Measurements from ENCODE around the gene GOLM1. TPM values are rescaled to one million over a fixed set of nuclear protein-coding genes. Genes with fewer than 3 reads are reported as not detected.

GOLM1 gene
- total RNA-seq, 3 donors from 2014 or later: 17.1 to 45.6 (median 41.0) TPM

DNA sequence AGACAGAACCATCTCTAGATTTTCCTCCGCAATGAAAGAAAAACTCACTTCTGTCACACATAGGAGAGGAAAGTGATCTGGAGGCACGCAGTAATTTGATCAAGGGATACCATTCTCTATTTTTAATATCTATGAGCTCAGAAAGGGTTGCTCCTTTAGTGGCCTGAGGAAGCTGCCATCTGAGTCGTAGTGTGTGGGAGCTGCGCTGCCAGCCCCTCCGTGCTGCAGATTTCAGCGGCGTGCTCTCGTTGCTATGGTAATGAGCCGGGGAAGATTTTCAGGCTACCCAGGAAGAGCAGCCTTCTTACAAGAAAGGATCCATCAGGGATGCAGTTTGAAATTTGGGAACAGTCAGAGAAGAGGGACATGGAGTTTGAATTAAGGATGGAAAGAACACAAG lies 17.1 kb upstream of the GOLM1 start:
- Histone ChIP-seq H3K27ac (no peak overlapping the region), H3K4me1 (no peaks in the 10 kb centered on the region), H3K36me3 (no peaks in the 10 kb centered on the region), H3K4me3 (no peak overlapping the region), H3K27me3 (no peaks in the 10 kb centered on the region), H3K9me3 (no peaks in the 10 kb centered on the region)
- intact Hi-C loops (cut with DNase I; ENCODE audit: low total_unique reads): no loop called here
- TF ChIP-seq POLR2AphosphoS5 (IDR thresholded peaks at IDR 0.05) (no peak), POLR2A (IDR thresholded peaks at IDR 0.05) (no peak)
- TF ChIP-seq, protein P1, sequence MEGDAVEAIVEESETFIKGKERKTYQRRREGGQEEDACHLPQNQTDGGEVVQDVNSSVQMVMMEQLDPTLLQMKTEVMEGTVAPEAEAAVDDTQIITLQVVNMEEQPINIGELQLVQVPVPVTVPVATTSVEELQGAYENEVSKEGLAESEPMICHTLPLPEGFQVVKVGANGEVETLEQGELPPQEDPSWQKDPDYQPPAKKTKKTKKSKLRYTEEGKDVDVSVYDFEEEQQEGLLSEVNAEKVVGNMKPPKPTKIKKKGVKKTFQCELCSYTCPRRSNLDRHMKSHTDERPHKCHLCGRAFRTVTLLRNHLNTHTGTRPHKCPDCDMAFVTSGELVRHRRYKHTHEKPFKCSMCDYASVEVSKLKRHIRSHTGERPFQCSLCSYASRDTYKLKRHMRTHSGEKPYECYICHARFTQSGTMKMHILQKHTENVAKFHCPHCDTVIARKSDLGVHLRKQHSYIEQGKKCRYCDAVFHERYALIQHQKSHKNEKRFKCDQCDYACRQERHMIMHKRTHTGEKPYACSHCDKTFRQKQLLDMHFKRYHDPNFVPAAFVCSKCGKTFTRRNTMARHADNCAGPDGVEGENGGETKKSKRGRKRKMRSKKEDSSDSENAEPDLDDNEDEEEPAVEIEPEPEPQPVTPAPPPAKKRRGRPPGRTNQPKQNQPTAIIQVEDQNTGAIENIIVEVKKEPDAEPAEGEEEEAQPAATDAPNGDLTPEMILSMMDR (IDR thresholded peaks at IDR 0.05): no peak
- DNase-seq (ENCODE audit: low spot score in 2 of 2): no peak

DNA sequence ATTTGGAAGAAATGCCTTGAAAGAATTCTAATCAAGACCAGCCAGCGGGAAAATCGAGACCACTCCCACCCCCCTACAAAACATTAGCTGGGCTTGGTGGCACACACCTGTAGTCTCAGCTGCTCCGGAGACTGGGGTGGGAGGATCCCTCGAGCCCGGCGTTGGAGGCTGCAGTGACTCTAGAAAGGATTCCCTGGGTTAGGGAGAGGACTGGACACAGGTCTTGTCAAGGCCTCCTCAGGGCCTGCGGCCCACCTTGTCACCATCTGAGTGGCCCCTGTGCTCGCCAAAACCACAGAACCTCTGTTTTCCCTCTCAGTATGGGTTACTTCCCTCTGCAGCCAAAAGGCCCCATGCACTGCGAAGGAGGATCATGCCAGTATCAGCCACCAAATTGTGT lies 16.5 kb upstream of the GOLM1 start:
- DNase-seq (ENCODE audit: low spot score in 2 of 2): no peak
- no peaks in the 10 kb centered on the region for H3K36me3 ChIP-seq
- no peaks in the 10 kb centered on the region for H3K4me1 ChIP-seq
- TF ChIP-seq, protein P1 (IDR thresholded peaks at IDR 0.05): no peak
- TF ChIP-seq POLR2A (IDR thresholded peaks at IDR 0.05): no peak
- TF ChIP-seq POLR2AphosphoS5 (IDR thresholded peaks at IDR 0.05): no peak
- no peaks in the 10 kb centered on the region for H3K27me3 ChIP-seq
- H3K4me3 ChIP-seq: no peak overlapping the region
- H3K27ac ChIP-seq: no peak overlapping the region
- H3K9me3 ChIP-seq: no peaks in the 10 kb centered on the region
- intact Hi-C loops (cut with DNase I; ENCODE audit: low total_unique reads): no loop called here

- no peaks in the 10 kb centered on the region for H3K9me3 ChIP-seq
- TF ChIP-seq POLR2AphosphoS5 (IDR thresholded peaks at IDR 0.05) (no peak), POLR2A (IDR thresholded peaks at IDR 0.05) (no peak)
- TF ChIP-seq, protein P1 (IDR thresholded peaks at IDR 0.05): no peak
- intact Hi-C loops (cut with DNase I; ENCODE audit: low total_unique reads): no loop called here
Observed at GRCh38 chr9:86112057-86112456, 12.7 kb upstream of the GOLM1 start.

GRCh38 chr9:86102626-86103025 lies 3.3 kb upstream of the GOLM1 start:
- H3K27me3 ChIP-seq: no peaks in the 10 kb centered on the region
- no peaks in the 10 kb centered on the region for H3K36me3 ChIP-seq
- no peak for DNase-seq (ENCODE audit: low spot score in 2 of 2)
- intact Hi-C loops (cut with DNase I; ENCODE audit: low total_unique reads): no loop called here
- TF ChIP-seq, protein P1 (IDR thresholded peaks at IDR 0.05): no peak
- no peak for TF ChIP-seq POLR2A (IDR thresholded peaks at IDR 0.05)
- no peak for TF ChIP-seq POLR2AphosphoS5 (IDR thresholded peaks at IDR 0.05)
- H3K9me3 ChIP-seq: no peaks in the 10 kb centered on the region
- H3K4me1 ChIP-seq: no peaks in the 10 kb centered on the region
- H3K4me3 ChIP-seq: no peak overlapping the region
- no peak overlapping the region for H3K27ac ChIP-seq

More at GRCh38 chr9:86112057-86112456, 12.7 kb upstream of the GOLM1 start:
- no peaks in the 10 kb centered on the region for H3K36me3 ChIP-seq
- no peak overlapping the region for H3K27ac ChIP-seq
- DNase-seq (ENCODE audit: low spot score in 2 of 2): no peak
- no peaks in the 10 kb centered on the region for H3K4me1 ChIP-seq
- no peaks in the 10 kb centered on the region for H3K27me3 ChIP-seq
- H3K4me3 ChIP-seq: no peak overlapping the region

DNA sequence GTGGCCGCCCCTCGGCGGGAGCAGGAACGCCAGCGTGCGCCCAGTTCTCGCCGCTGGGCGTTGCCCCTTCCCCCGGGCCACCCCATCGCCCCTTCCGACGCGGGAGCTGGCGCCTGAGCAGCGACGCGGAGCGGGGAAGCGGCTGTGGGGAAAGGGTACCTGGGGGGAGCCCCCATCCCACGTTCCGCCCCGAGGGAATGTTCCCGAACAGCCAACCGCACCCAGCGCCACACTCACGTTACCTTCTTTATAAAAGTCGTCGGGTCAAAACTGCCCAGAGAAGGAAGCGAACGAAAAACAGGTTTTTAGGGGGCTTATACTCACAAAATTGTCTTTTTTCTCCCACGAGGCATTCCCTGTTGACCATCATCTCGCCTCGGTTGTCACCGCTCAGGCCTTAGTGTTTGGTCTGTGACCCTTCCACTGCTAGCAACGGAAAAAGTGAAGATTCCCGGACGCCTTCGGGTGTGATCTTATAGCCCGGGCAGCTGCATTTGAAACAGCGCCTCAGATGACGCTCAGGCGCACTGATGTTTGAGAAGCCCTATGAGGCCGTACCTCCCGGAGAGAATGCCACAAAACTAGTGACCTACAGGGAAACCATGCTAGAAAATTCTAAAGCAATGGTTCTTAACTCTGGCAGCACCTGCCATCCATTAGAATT lies 475 bp upstream of the GOLM1 start:
- H3K36me3 ChIP-seq: no peaks in the 10 kb centered on the region
- intact Hi-C loops (cut with DNase I; ENCODE audit: low total_unique reads): no loop called here
- DNase-seq (ENCODE audit: low spot score in 2 of 2): peak in 1 of 2 donors; percentile 29
- H3K4me3 ChIP-seq: peak overlapping the region; percentile 73 to 92 (median 82)
- H3K4me1 ChIP-seq: no peaks in the 10 kb centered on the region
- H3K27me3 ChIP-seq: no peaks in the 10 kb centered on the region
- H3K27ac ChIP-seq: peak overlapping the region; percentile 86
- TF ChIP-seq, protein P1 (IDR thresholded peaks at IDR 0.05): no peak
- TF ChIP-seq POLR2AphosphoS5 (IDR thresholded peaks at IDR 0.05): no peak
- TF ChIP-seq POLR2A (IDR thresholded peaks at IDR 0.05): no peak
- H3K9me3 ChIP-seq: no peaks in the 10 kb centered on the region
